ENCODE data around the gene CYP19A1.
A peak's percentile ranks its signal among the peaks of the same experiment; 100 is the strongest.

CYP19A1 gene

DNA sequence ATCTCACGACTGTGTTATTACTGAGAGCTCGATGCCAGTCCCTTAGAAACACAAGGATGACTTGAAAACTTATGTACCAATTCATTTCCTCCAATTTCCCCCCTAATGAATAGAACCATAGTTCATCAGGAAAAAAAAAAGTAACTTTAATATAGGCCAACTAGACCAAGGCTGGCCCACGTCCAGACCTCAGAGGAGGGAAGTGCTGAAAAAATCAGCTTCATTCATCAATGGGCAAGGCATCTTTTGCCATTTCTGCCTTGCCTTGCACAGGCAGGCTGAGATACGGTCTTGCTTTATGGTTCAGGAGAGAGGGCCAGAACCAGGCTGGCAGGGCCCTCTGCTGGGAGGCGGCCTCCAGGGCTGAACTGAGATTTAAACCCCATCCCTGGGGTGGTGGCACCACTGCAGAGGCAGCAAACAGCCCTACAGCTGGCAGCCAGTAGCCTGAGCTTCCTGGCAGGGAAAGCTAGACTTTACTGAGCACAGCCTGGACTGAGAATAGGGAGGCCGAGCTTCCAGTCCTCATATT is 139.6 kb downstream of the CYP19A1 start:
- no peaks in the 10 kb centered on the region for H3K36me3 Mint-ChIP-seq (ENCODE audit: low read depth)
- H3K9me3 Mint-ChIP-seq = no peaks in the 10 kb centered on the region
- TF ChIP-seq, protein P1, sequence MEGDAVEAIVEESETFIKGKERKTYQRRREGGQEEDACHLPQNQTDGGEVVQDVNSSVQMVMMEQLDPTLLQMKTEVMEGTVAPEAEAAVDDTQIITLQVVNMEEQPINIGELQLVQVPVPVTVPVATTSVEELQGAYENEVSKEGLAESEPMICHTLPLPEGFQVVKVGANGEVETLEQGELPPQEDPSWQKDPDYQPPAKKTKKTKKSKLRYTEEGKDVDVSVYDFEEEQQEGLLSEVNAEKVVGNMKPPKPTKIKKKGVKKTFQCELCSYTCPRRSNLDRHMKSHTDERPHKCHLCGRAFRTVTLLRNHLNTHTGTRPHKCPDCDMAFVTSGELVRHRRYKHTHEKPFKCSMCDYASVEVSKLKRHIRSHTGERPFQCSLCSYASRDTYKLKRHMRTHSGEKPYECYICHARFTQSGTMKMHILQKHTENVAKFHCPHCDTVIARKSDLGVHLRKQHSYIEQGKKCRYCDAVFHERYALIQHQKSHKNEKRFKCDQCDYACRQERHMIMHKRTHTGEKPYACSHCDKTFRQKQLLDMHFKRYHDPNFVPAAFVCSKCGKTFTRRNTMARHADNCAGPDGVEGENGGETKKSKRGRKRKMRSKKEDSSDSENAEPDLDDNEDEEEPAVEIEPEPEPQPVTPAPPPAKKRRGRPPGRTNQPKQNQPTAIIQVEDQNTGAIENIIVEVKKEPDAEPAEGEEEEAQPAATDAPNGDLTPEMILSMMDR (IDR thresholded peaks at IDR 0.05) = no peak
- no peak overlapping the region for H3K4me3 Mint-ChIP-seq
- H3K4me1 Mint-ChIP-seq = peaks cover 6% of the 10 kb centered on the region
- no peak for DNase-seq
- H3K27me3 Mint-ChIP-seq (ENCODE audit: low read depth, poor library complexity) = peaks cover 3% of the 10 kb centered on the region
- H3K27ac Mint-ChIP-seq = no peak overlapping the region

GRCh38 chr15:51195459-51195858 is 142.9 kb downstream of the CYP19A1 start:
- peaks cover 28% of the 10 kb centered on the region for H3K4me1 Mint-ChIP-seq
- TF ChIP-seq, protein P1 (IDR thresholded peaks at IDR 0.05) = no peak
- no peaks in the 10 kb centered on the region for H3K36me3 Mint-ChIP-seq (ENCODE audit: low read depth)
- no peak for DNase-seq
- H3K27ac Mint-ChIP-seq = no peak overlapping the region
- H3K9me3 Mint-ChIP-seq = no peaks in the 10 kb centered on the region
- H3K27me3 Mint-ChIP-seq (ENCODE audit: low read depth, poor library complexity) = peaks cover 6% of the 10 kb centered on the region
- H3K4me3 Mint-ChIP-seq = no peak overlapping the region

DNA sequence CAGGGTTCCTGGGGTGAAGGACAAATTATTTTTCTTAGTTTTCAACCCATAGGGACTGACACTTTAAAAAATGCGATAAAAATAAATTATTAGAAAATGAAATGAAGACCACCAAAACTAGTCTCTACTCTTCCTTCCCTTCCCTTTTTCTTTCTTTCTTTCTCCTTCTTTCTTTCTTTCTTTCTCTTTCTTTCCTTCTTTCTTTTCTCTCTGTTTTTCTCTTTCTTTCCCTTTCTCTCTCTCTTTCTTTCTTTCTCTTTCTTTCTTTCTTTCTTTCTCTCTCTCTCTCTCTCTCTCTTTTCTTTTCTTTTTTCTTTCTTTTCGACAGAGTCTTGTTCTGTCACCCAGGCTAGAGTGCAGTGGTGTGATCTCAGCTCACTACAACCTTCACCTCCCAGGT is 144.4 kb downstream of the CYP19A1 start:
- no peak overlapping the region for H3K27ac Mint-ChIP-seq
- no peaks in the 10 kb centered on the region for H3K36me3 Mint-ChIP-seq (ENCODE audit: low read depth)
- peaks cover 28% of the 10 kb centered on the region for H3K4me1 Mint-ChIP-seq
- H3K9me3 Mint-ChIP-seq = no peaks in the 10 kb centered on the region
- no peak overlapping the region for H3K4me3 Mint-ChIP-seq
- no peak for DNase-seq
- peaks cover 3% of the 10 kb centered on the region for H3K27me3 Mint-ChIP-seq (ENCODE audit: low read depth, poor library complexity)
- TF ChIP-seq, protein P1 (IDR thresholded peaks at IDR 0.05) = no peak

- Mint-ChIP-seq H3K36me3 (ENCODE audit: low read depth) (no peaks in the 10 kb centered on the region), H3K4me3 (no peak overlapping the region), H3K27me3 (ENCODE audit: low read depth, poor library complexity) (peaks cover 3% of the 10 kb centered on the region), H3K4me1 (peaks cover 28% of the 10 kb centered on the region), H3K9me3 (no peaks in the 10 kb centered on the region), H3K27ac (peak overlapping the region; percentile 54)
- TF ChIP-seq, protein P1 (IDR thresholded peaks at IDR 0.05) = no peak
- DNase-seq = peak; percentile 10
These were observed 144.9 kb downstream of the CYP19A1 start for GRCh38 chr15:51193526-51193925.

DNA sequence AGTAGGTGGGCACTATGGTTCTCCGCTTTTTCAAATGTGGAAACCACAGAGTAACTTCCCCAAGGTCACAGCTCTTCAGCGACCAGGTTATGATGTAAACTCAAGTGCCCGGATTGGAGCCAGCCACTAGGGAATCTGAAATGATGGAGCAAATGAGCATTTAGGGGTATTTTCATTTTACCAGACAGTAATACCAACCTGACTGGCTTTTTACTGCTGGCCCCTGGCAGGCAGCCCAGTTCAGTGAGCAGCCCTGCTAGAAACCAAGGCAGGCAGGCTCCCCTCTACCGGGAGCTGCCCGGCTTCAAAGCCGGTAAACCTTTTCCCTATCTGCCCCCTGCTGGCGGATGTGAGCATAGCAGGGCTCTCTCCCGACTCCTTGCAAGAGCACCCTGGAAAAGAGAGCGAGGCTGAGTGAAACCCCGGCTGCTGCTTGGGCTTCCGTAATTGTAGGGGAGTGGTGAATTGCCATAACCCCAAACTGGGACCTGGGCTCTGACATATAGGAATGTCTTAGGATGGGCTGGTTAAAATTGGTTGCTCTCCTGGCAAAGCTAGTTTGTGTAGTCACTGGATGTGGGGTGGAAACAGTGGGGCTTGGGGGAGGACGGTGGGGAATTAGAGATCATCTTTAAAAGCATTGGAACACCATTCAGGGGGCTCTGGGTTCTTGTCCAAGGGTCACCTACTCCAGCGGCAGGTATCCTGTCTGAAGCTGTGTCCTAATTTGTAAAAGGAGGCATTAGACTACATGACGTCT is 145.7 kb downstream of the CYP19A1 start:
- Mint-ChIP-seq H3K4me3 (peak overlapping the region; percentile 36), H3K36me3 (ENCODE audit: low read depth) (no peaks in the 10 kb centered on the region), H3K27ac (no peak overlapping the region), H3K9me3 (no peaks in the 10 kb centered on the region), H3K4me1 (peaks cover 28% of the 10 kb centered on the region), H3K27me3 (ENCODE audit: low read depth, poor library complexity) (peaks cover 3% of the 10 kb centered on the region)
- DNase-seq = peak; percentile 94
- TF ChIP-seq, protein P1 (IDR thresholded peaks at IDR 0.05) = peak; percentile 93

DNA sequence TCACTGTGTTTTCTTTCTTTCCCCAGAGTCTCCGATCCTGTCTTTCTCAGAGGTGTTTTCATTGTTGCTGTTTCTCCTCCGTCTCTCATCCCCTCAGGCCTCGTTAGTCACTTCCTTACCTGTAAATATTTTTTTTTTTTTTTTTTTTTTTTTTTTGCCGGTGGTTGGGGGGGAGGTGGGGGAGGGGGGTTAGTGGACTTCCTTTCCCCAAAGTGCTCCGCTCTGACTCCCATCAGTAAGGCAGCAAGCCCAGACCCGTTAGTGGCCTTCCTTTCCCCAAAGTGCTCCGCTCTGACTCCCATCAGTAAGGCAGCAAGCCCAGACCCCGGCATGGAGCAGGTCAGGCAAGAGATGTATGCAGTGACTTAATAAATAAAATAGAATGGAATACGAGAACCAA is 146.6 kb downstream of the CYP19A1 start:
- Mint-ChIP-seq H3K9me3 (no peaks in the 10 kb centered on the region), H3K36me3 (ENCODE audit: low read depth) (no peaks in the 10 kb centered on the region)

More for the DNA sequence above, 146.6 kb downstream of the CYP19A1 start:
- peaks cover 28% of the 10 kb centered on the region for H3K4me1 Mint-ChIP-seq
- peak overlapping the region; percentile 14 for H3K4me3 Mint-ChIP-seq
- no peak for DNase-seq
- TF ChIP-seq, protein P1 (IDR thresholded peaks at IDR 0.05) = no peak
- peaks cover 3% of the 10 kb centered on the region for H3K27me3 Mint-ChIP-seq (ENCODE audit: low read depth, poor library complexity)
- peak overlapping the region; percentile 39 for H3K27ac Mint-ChIP-seq
